ENCODE results near the gene EPB41L1.

EPB41L1 gene

GRCh38 chr20:36260316-36260715 is 105.8 kb downstream of the EPB41L1 start:
- peaks cover 21% of the 10 kb centered on the region for H3K36me3 ChIP-seq (ENCODE audit: low read depth)
- no peak overlapping the region for H3K27ac ChIP-seq (ENCODE audit: poor library complexity, severe bottlenecking)
- no peaks in the 10 kb centered on the region for H3K27me3 ChIP-seq (ENCODE audit: insufficient read depth, poor library complexity, severe bottlenecking)
- ATAC-seq (ENCODE audit: low read depth), result 0 out of 3 replicates have a peak, but pooled peaks have one; percentile 6
- DNase-seq (ENCODE audit: low spot score), result peak; percentile 73
- H3K9me3 ChIP-seq (ENCODE audit: severe bottlenecking), result no peaks in the 10 kb centered on the region
- no peak overlapping the region for H3K4me3 ChIP-seq (ENCODE audit: severe bottlenecking)
- TF ChIP-seq CTCF (IDR thresholded peaks at IDR 0.05; ENCODE audit: poor library complexity, severe bottlenecking), result no peak
- H3K4me1 ChIP-seq (ENCODE audit: insufficient read depth, poor library complexity, severe bottlenecking), result no peaks in the 10 kb centered on the region

- no peaks in the 10 kb centered on the region for H3K27me3 ChIP-seq (ENCODE audit: insufficient read depth, poor library complexity, severe bottlenecking)
- no peak overlapping the region for H3K4me3 ChIP-seq (ENCODE audit: severe bottlenecking)
- H3K27ac ChIP-seq (ENCODE audit: poor library complexity, severe bottlenecking), result no peak overlapping the region
- ATAC-seq (ENCODE audit: low read depth), result no peak
- no peak for TF ChIP-seq CTCF (IDR thresholded peaks at IDR 0.05; ENCODE audit: poor library complexity, severe bottlenecking)
- peaks cover 8% of the 10 kb centered on the region for H3K36me3 ChIP-seq (ENCODE audit: low read depth)
- no peaks in the 10 kb centered on the region for H3K9me3 ChIP-seq (ENCODE audit: severe bottlenecking)
- DNase-seq (ENCODE audit: low spot score), result peak; percentile 69
- H3K4me1 ChIP-seq (ENCODE audit: insufficient read depth, poor library complexity, severe bottlenecking), result no peaks in the 10 kb centered on the region
Observed at GRCh38 chr20:36261389-36262105, 107.0 kb downstream of the EPB41L1 start.

- no peak for TF ChIP-seq CTCF (IDR thresholded peaks at IDR 0.05; ENCODE audit: poor library complexity, severe bottlenecking)
- DNase-seq (ENCODE audit: low spot score) (peak; percentile 74), ATAC-seq (ENCODE audit: low read depth) (no peak)
- no peaks in the 10 kb centered on the region for H3K27me3 ChIP-seq (ENCODE audit: insufficient read depth, poor library complexity, severe bottlenecking)
- no peak overlapping the region for H3K4me3 ChIP-seq (ENCODE audit: severe bottlenecking)
- H3K4me1 ChIP-seq (ENCODE audit: insufficient read depth, poor library complexity, severe bottlenecking), result no peaks in the 10 kb centered on the region
- H3K27ac ChIP-seq (ENCODE audit: poor library complexity, severe bottlenecking), result no peak overlapping the region
- H3K36me3 ChIP-seq (ENCODE audit: low read depth), result no peaks in the 10 kb centered on the region
- no peaks in the 10 kb centered on the region for H3K9me3 ChIP-seq (ENCODE audit: severe bottlenecking)
Observed at GRCh38 chr20:36262440-36262839, 107.9 kb downstream of the EPB41L1 start.

- Histone ChIP-seq H3K27me3 (ENCODE audit: insufficient read depth, poor library complexity, severe bottlenecking) (no peaks in the 10 kb centered on the region), H3K4me1 (ENCODE audit: insufficient read depth, poor library complexity, severe bottlenecking) (no peaks in the 10 kb centered on the region), H3K27ac (ENCODE audit: poor library complexity, severe bottlenecking) (no peak overlapping the region), H3K9me3 (ENCODE audit: severe bottlenecking) (no peaks in the 10 kb centered on the region), H3K36me3 (ENCODE audit: low read depth) (no peaks in the 10 kb centered on the region), H3K4me3 (ENCODE audit: severe bottlenecking) (no peak overlapping the region)
- DNase-seq (ENCODE audit: low spot score), result peak; percentile 74
- no peak for ATAC-seq (ENCODE audit: low read depth)
- TF ChIP-seq CTCF (IDR thresholded peaks at IDR 0.05; ENCODE audit: poor library complexity, severe bottlenecking), result no peak
Observed at GRCh38 chr20:36264426-36265246, 110.1 kb downstream of the EPB41L1 start.
